22Rv1 (cell line): ENCODE measurements around the gene PPEF1.

Experiments used
- ZFX ChIP-seq: fragments of 450-650 bp; IDR thresholded peaks from 2 replicates; pipeline ENCODE4 v1.6.1; 2017; ENCODE audit warnings: antibody characterized with exemption, borderline replicate concordance
- TF ChIP-seq, protein P1 (sequence below): fragments of 450-650 bp; IDR thresholded peaks from 2 replicates; pipeline ENCODE4 v1.5.1; 2017; ENCODE audit warnings: mild to moderate bottlenecking

DNA sequence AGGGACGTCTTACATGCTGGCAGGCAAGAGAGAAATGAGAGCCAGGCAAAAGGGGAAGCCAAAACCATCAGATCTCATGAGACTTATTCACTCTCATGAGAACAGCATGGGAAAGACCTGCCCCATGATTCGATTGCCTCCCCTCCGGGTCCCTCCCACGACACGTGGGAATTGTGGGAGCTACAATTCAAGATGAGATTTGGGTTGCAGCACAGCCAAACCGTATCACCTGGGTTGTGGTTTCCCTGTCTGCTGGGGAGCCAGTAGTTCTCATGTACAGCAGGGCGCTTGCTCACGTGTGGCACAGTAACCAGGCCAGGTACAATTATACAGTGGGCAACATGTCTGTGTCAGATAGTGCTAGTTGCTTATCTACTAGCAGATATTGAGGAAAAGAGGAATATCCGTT is 24.5 kb upstream of the PPEF1 start:
- TF ChIP-seq, protein P1, sequence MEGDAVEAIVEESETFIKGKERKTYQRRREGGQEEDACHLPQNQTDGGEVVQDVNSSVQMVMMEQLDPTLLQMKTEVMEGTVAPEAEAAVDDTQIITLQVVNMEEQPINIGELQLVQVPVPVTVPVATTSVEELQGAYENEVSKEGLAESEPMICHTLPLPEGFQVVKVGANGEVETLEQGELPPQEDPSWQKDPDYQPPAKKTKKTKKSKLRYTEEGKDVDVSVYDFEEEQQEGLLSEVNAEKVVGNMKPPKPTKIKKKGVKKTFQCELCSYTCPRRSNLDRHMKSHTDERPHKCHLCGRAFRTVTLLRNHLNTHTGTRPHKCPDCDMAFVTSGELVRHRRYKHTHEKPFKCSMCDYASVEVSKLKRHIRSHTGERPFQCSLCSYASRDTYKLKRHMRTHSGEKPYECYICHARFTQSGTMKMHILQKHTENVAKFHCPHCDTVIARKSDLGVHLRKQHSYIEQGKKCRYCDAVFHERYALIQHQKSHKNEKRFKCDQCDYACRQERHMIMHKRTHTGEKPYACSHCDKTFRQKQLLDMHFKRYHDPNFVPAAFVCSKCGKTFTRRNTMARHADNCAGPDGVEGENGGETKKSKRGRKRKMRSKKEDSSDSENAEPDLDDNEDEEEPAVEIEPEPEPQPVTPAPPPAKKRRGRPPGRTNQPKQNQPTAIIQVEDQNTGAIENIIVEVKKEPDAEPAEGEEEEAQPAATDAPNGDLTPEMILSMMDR: no peak
- TF ChIP-seq ZFX: no peak
